OCI-LY3 (cell line): ENCODE measurements around the gene NEU2.

ENCODE experiments used
- H2AFZ ChIP-seq: fragments of 200-600, 300-600 bp; shearing (Covaris generic); 2 replicates; pipeline ENCODE4 v1.6.0; 2014; ENCODE audit warnings: antibody characterized with exemption, low read depth, low read length
- H3K27ac ChIP-seq: fragments of 200-600, 300-600 bp; sonication (generic); 2 replicates; pipeline ENCODE4 v1.5.1; 2014; ENCODE audit warnings: mild to moderate bottlenecking, low read length, moderate library complexity, mixed read lengths
- H3K27me3 ChIP-seq: fragments of 200-600, 300-600 bp; sonication (generic); 2 replicates; pipeline ENCODE4 v1.6.1; 2014; ENCODE audit warnings: low read depth, low read length, mixed read lengths
- H3K36me3 ChIP-seq: fragments of 200-600, 300-600 bp; sonication (generic); replicated peaks from 2 replicates; pipeline ENCODE3; 2014; ENCODE audit warnings: low read depth, low read length, mixed read lengths
- H3K4me1 ChIP-seq: fragments of 300-600, 200-600 bp; sonication (generic); 2 replicates; pipeline ENCODE4 v1.6.1; 2014; ENCODE audit warnings: low read length, mixed read lengths
- H3K4me2 ChIP-seq: fragments of 200-600, 300-600 bp; sonication (generic); 2 replicates; pipeline ENCODE4 v1.6.1; 2014; ENCODE audit warnings: low read length, mixed read lengths
- H3K4me3 ChIP-seq: fragments of 300-600, 200-600 bp; sonication (generic); 2 replicates; pipeline ENCODE4 v1.5.1; 2014; ENCODE audit warnings: antibody characterized with exemption, mild to moderate bottlenecking, low read length, moderate library complexity
- H3K79me2 ChIP-seq: fragments of 300-600, 200-600 bp; shearing (Covaris generic); 2 replicates; pipeline ENCODE4 v1.6.1; 2014; ENCODE audit warnings: mild to moderate bottlenecking, low read length, mixed read lengths
- H3K9ac ChIP-seq: fragments of 300-600, 200-600 bp; shearing (Covaris generic); 2 replicates; pipeline ENCODE4 v1.6.0; 2014; ENCODE audit warnings: mild to moderate bottlenecking, low read length, moderate library complexity
- H3K9me3 ChIP-seq: fragments of 200-600, 300-600 bp; shearing (Covaris generic); 2 replicates; pipeline ENCODE4 v1.6.1; 2014; ENCODE audit warnings: low read length, mixed read lengths; ENCODE audit not compliant: insufficient read depth
- H4K20me1 ChIP-seq: fragments of 200-600, 300-600 bp; sonication (generic); 2 replicates; pipeline ENCODE4 v1.6.1; 2016; ENCODE audit warnings: low read length, mixed read lengths; ENCODE audit not compliant: insufficient read depth
- EZH2phosphoT487 ChIP-seq: fragments of 200-600 bp; shearing (Covaris generic); IDR thresholded peaks from 2 replicates; pipeline ENCODE4 v1.6.1; 2018; ENCODE audit warnings: antibody characterized with exemption, mixed run types, low read depth
- TF ChIP-seq, protein P1 (sequence below): fragments of 200-600, 300-600 bp; sonication (generic); IDR thresholded peaks from 2 replicates; pipeline ENCODE4 v1.5.1; 2014; ENCODE audit warnings: antibody characterized with exemption, low read length, low read depth

NEU2 gene

DNA sequence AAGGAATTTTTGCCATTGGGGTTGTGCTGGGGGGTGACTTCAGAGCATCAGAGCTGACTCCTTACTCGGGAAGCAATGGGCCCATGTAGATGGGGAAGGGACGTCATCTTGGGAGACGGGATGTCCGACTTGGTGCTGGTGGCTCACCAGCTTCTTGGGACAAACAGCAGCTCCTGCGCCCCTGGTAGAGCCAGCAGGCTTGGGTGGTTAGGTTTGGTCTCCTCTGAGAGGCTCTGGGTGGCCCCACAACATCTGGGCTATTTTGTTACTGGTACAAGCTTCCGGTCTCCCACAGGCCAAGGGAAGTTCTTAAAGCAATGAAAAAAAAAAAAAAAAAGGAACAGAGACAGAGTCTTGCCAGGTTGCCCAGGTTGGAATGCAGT, 21.2 kb upstream of the NEU2 start:
- Histone ChIP-seq H3K27me3 (no peaks in the 10 kb centered on the region), H2AFZ (no peak overlapping the region), H4K20me1 (no peaks in the 10 kb centered on the region), H3K9ac (no peak overlapping the region), H3K27ac (no peak overlapping the region), H3K4me2 (no peak overlapping the region), H3K4me1 (no peaks in the 10 kb centered on the region), H3K9me3 (no peaks in the 10 kb centered on the region), H3K4me3 (no peak overlapping the region), H3K36me3 (no peaks in the 10 kb centered on the region), H3K79me2 (no peaks in the 10 kb centered on the region)
- TF ChIP-seq, protein P1, sequence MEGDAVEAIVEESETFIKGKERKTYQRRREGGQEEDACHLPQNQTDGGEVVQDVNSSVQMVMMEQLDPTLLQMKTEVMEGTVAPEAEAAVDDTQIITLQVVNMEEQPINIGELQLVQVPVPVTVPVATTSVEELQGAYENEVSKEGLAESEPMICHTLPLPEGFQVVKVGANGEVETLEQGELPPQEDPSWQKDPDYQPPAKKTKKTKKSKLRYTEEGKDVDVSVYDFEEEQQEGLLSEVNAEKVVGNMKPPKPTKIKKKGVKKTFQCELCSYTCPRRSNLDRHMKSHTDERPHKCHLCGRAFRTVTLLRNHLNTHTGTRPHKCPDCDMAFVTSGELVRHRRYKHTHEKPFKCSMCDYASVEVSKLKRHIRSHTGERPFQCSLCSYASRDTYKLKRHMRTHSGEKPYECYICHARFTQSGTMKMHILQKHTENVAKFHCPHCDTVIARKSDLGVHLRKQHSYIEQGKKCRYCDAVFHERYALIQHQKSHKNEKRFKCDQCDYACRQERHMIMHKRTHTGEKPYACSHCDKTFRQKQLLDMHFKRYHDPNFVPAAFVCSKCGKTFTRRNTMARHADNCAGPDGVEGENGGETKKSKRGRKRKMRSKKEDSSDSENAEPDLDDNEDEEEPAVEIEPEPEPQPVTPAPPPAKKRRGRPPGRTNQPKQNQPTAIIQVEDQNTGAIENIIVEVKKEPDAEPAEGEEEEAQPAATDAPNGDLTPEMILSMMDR = no peak
- no peak for TF ChIP-seq EZH2phosphoT487

DNA sequence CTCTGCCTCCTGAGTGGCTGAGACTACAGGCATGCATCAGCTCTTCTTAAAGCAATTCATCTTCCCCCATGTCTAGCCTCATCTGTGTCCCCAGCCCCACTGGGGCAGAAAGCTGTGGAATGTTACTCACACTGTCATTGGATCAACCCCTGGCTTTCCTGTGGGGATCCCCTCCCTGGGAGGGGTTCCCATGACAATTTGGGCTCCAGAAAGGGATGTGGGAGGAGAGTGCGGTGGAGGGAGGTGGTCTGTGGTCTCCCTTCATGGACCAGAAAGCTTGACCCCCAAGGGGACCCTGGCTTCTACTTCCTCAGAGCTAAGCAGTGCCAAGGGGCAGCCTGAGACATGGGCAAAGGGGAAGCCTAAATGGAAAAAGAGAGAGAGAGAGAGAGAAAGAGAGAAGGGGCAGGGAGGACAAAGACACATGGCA, 20.8 kb upstream of the NEU2 start:
- TF ChIP-seq, protein P1 = no peak
- TF ChIP-seq EZH2phosphoT487 = no peak
- Histone ChIP-seq H2AFZ (no peak overlapping the region), H3K79me2 (no peaks in the 10 kb centered on the region), H3K9me3 (no peaks in the 10 kb centered on the region), H3K27ac (no peak overlapping the region), H4K20me1 (no peaks in the 10 kb centered on the region), H3K27me3 (no peaks in the 10 kb centered on the region), H3K4me2 (no peak overlapping the region), H3K4me3 (no peak overlapping the region), H3K4me1 (no peaks in the 10 kb centered on the region), H3K36me3 (no peaks in the 10 kb centered on the region), H3K9ac (no peak overlapping the region)

DNA sequence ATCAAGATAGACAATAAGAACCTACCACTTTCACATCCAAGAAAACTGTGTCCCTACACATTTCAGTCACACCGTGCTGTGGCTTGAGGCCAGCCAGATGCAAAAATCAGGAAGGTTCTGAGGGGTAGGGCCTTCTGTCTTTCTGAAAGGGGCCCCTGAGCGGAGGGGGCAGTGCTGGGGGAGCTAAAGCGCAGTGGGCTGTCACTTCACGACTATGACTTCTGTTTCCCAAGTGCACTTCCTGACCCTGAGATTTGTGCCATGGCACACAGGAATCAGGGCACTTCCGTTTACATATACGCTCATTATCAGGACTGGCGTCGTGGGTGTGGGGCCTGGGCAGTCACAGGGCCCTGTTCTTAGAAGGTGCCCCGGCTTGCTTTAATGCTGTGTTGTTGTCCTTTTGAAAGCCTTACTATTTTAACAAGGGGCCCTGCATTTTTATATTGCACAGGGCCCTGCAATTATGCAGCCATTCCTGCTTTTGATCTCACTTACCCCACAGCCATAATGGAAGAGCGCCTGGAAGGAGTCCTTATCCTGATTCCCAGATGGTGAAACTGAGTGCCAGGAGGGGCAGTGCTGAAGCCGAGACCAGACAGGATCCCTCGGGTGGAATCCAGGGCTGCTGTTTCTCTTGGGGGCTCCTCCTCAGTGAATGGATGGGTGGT, 20.0 kb upstream of the NEU2 start:
- Histone ChIP-seq H4K20me1 (no peaks in the 10 kb centered on the region), H3K9me3 (no peaks in the 10 kb centered on the region), H3K27me3 (no peaks in the 10 kb centered on the region), H3K36me3 (no peaks in the 10 kb centered on the region), H3K4me1 (no peaks in the 10 kb centered on the region), H3K4me3 (no peak overlapping the region), H2AFZ (no peak overlapping the region), H3K79me2 (no peaks in the 10 kb centered on the region), H3K9ac (no peak overlapping the region), H3K27ac (no peak overlapping the region), H3K4me2 (no peak overlapping the region)
- TF ChIP-seq, protein P1 = no peak
- TF ChIP-seq EZH2phosphoT487 = no peak

DNA sequence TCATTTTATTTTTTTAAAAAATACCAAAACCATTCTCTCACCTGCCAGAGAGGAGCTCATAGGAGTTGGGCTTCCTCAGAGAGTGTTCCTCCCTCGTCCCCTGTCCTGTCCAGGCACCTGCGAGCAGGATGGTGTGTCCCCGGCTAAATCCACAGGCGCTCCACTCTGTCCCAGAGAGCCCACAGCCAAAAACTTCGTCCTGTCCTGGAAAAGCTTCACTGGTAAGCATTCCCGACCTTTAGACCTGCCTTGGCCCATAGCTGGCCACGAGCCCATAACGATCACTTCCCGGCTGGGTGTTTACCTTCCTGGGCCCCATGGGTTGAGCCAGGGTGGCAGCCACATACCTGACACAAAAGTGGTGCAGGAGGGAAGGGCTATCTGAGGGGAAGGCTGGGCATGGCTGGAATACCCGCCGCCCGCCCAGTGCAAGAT, 19.4 kb upstream of the NEU2 start, which contains the start of gene NGEF:
Gene NGEF, minus strand, starts transcription at position 230 of the 435 bp plus-strand sequence. CDS start 38,366 bp downstream, outside the sequence.
- H3K36me3 ChIP-seq = no peaks in the 10 kb centered on the region
- H4K20me1 ChIP-seq = no peaks in the 10 kb centered on the region
- no peak within 1 kb of the TSS for H2AFZ ChIP-seq
- H3K9me3 ChIP-seq = no peaks in the 10 kb centered on the region
- H3K4me3 ChIP-seq = no peak within 1 kb of the TSS
- no peak within 1 kb of the TSS for H3K27ac ChIP-seq
- no peaks in the 10 kb centered on the region for H3K4me1 ChIP-seq
- H3K9ac ChIP-seq = no peak within 1 kb of the TSS
- H3K27me3 ChIP-seq = no peaks in the 10 kb centered on the region
- no peak within 1 kb of the TSS for H3K4me2 ChIP-seq
- no peaks in the 10 kb centered on the region for H3K79me2 ChIP-seq
- no peak for TF ChIP-seq EZH2phosphoT487
- TF ChIP-seq, protein P1 = no peak
